Psoas muscle (tissue), 8 donors: ENCODE results near the gene FOXP3. TPM values are rescaled to one million over a fixed set of nuclear protein-coding genes. Genes with fewer than 3 reads are reported as not detected.

Experiments used
- ATAC-seq, 4 donors: fragments of 200-7000 bp; cut with Tn5 transposase; one replicate each; pipeline ENCODE4 v1.9.1; 2020; ENCODE audit warnings: moderate library complexity in 3 of 4, mild to moderate bottlenecking in 2 of 4
- DNase-seq, 2 donors: peaks; one replicate each; pipeline ENCODE4 v3.0.0-alpha.2; 2020
- H3K27ac ChIP-seq: fragments of 200-600 bp; one replicate; pipeline ENCODE4 v1.8.0; 2022
- H3K27me3 ChIP-seq, 3 donors: fragments of 200-600 bp in 1 of 3; one replicate each; pipeline versions ENCODE4 v1.6.1 to v1.8.0; 2013 to 2022; ENCODE audit warnings: low read length in 2 of 3, mild to moderate bottlenecking in 2 of 3, moderate library complexity in 1 of 3; ENCODE audit not compliant: insufficient read depth in 3 of 3
- H3K36me3 ChIP-seq, 2 donors: fragments of 200-600 bp in 1 of 2; one replicate each; pipeline versions ENCODE4 v1.6.1 to v1.8.0; 2013 to 2022; ENCODE audit warnings: low read depth in 1 of 2, mild to moderate bottlenecking in 1 of 2, moderate library complexity in 1 of 2; ENCODE audit not compliant: insufficient read depth in 1 of 2
- H3K4me1 ChIP-seq: fragments of 200-600 bp; one replicate; pipeline ENCODE4 v1.8.0; 2022
- H3K4me3 ChIP-seq: fragments of 200-600 bp; one replicate; pipeline ENCODE4 v1.8.0; 2022; ENCODE audit warnings: mild to moderate bottlenecking
- H3K9me3 ChIP-seq: fragments of 200-600 bp; one replicate; pipeline ENCODE4 v1.8.0; 2022
- CTCF ChIP-seq: fragments of 200-600 bp; IDR thresholded peaks from one replicate; pipeline ENCODE4 v1.8.0; 2022; ENCODE audit warnings: antibody characterized with exemption
- WGBS, 3 donors: extraction: QIAGEN DNeasy Blood & Tissue Kit; methylation state at CpG; one replicate each; pipeline versions ENCODE4 v1.1.6 to v1.1.7; 2013; 5-methylcytosine and 5-hydroxymethylcytosine counted together
- intact Hi-C, 2 donors: fragments of 100-400 bp; cut with DNase I; formaldehyde crosslinking; loops; one replicate each; pipeline versions ENCODE4 v1.11.0 to v1.14.2; 2022
- polyA plus RNA-seq, 3 donors: library from polyadenylated mRNA; stranded (reverse); fragments of 200-250 nt; gene quantifications; one replicate each; pipeline ENCODE4 v1.2.3, GENCODE V29; 2013
- total RNA-seq, 4 donors: library from RNA; stranded (reverse); fragmentation: NEBNext Ultra II Directional in 2 of 4; extraction: Animal tissue kit (Norgen Biotek cat#: 25700) in 2 of 4; gene quantifications; one replicate each; pipeline versions ENCODE4 v1.2.1 to v1.2.4, GENCODE V29; 2021 to 2023
- donor health status: healthy with polysubstance abuse.
- donor health status: DM: no; HTN: no; CAD: no; lungs with moderate emphysema.
- donor health status: Bipolar disorder and iron deficiency.
- donor health status: healthy.
- donor health status: DM: yes; HTN: yes; CAD: no.
- donor health status: DM: no; HTN: no; CAD: no.
- donor health status: DM: no; HTN: no; CAD: no.
- donor health status: DM: yes; HTN: yes; CAD: no.

The FOXP3 gene
- total and polyA plus RNA-seq, 7 donors = 0.03 to 0.05 TPM; not detected in 5

GRCh38 chrX:49269010-49269766 lies 4.7 kb upstream of the FOXP3 start:
- H3K36me3 ChIP-seq = no peaks in the 10 kb centered on the region
- intact Hi-C loops = no loop called here
- ATAC-seq = peak; percentile 93 to 95 (median 94)
- peak; percentile 96 to 98 for DNase-seq
- 0 to 47% (median 0%) methylated on average over 36 to 45 of the region's 45 CpGs for WGBS, 3 donors
- peak overlapping the region; percentile 80 for H3K4me3 ChIP-seq
- no peaks in the 10 kb centered on the region for H3K9me3 ChIP-seq
- H3K27ac ChIP-seq = peak overlapping the region; percentile 87
- H3K27me3 ChIP-seq = peaks cover 0 to 3% (median 0%) of the 10 kb centered on the region in 3 donors
- H3K4me1 ChIP-seq = no peaks in the 10 kb centered on the region
- TF ChIP-seq CTCF = no peak

- H3K36me3 ChIP-seq = no peaks in the 10 kb centered on the region
- DNase-seq (no peak), ATAC-seq (no peak)
- H3K27me3 ChIP-seq = peaks cover 0 to 3% (median 0%) of the 10 kb centered on the region in 3 donors
- H3K27ac ChIP-seq = peak overlapping the region; percentile 87
- intact Hi-C loops = no loop called here
- no peak for TF ChIP-seq CTCF
- H3K4me1 ChIP-seq = no peaks in the 10 kb centered on the region
- H3K4me3 ChIP-seq = peak overlapping the region; percentile 80
- no peaks in the 10 kb centered on the region for H3K9me3 ChIP-seq
- WGBS, 3 donors = 3 to 29% (median 10%) methylated on average over 3 to 4 of the region's 4 CpGs
These were observed 4.1 kb upstream of the FOXP3 start for GRCh38 chrX:49268702-49269009.

GRCh38 chrX:49266523-49267445 lies 2.3 kb upstream of the FOXP3 start:
- 67 to 70% (median 67%) methylated on average over 10 of the region's 10 CpGs for WGBS, 3 donors
- DNase-seq = no peak

GRCh38 chrX:49263631-49264030 lies 879 bp downstream of the FOXP3 start:
- H3K9me3 ChIP-seq = no peaks in the 10 kb centered on the region
- ATAC-seq (no peak), DNase-seq (no peak)
- H3K27me3 ChIP-seq = peaks cover 0 to 8% (median 0%) of the 10 kb centered on the region in 3 donors
- WGBS, 3 donors = 74 to 87% (median 79%) methylated on average over 9 to 10 of the region's 10 CpGs
- intact Hi-C loops = no loop called here
- no peak for TF ChIP-seq CTCF
- H3K4me1 ChIP-seq = no peaks in the 10 kb centered on the region
- no peak overlapping the region for H3K4me3 ChIP-seq
- no peaks in the 10 kb centered on the region for H3K36me3 ChIP-seq
- H3K27ac ChIP-seq = no peak overlapping the region

More at GRCh38 chrX:49266523-49267445, 2.3 kb upstream of the FOXP3 start:
- intact Hi-C loops = no loop called here
- Histone ChIP-seq H3K9me3 (no peaks in the 10 kb centered on the region), H3K4me1 (no peaks in the 10 kb centered on the region), H3K36me3 (no peaks in the 10 kb centered on the region), H3K4me3 (no peak overlapping the region), H3K27ac (no peak overlapping the region), H3K27me3 (peaks cover 0 to 3% (median 0%) of the 10 kb centered on the region in 3 donors)
- ATAC-seq = no peak
- TF ChIP-seq CTCF = no peak
